GM04503 (cell line): ENCODE results near the gene SLC25A45.

Experiments
- DNase-seq: peaks from one replicate; pipeline ENCODE4 v3.0.0-alpha.2; 2012; ENCODE audit warnings: low read depth

Gene SLC25A45, protein sequence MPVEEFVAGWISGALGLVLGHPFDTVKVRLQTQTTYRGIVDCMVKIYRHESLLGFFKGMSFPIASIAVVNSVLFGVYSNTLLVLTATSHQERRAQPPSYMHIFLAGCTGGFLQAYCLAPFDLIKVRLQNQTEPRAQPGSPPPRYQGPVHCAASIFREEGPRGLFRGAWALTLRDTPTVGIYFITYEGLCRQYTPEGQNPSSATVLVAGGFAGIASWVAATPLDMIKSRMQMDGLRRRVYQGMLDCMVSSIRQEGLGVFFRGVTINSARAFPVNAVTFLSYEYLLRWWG

DNA sequence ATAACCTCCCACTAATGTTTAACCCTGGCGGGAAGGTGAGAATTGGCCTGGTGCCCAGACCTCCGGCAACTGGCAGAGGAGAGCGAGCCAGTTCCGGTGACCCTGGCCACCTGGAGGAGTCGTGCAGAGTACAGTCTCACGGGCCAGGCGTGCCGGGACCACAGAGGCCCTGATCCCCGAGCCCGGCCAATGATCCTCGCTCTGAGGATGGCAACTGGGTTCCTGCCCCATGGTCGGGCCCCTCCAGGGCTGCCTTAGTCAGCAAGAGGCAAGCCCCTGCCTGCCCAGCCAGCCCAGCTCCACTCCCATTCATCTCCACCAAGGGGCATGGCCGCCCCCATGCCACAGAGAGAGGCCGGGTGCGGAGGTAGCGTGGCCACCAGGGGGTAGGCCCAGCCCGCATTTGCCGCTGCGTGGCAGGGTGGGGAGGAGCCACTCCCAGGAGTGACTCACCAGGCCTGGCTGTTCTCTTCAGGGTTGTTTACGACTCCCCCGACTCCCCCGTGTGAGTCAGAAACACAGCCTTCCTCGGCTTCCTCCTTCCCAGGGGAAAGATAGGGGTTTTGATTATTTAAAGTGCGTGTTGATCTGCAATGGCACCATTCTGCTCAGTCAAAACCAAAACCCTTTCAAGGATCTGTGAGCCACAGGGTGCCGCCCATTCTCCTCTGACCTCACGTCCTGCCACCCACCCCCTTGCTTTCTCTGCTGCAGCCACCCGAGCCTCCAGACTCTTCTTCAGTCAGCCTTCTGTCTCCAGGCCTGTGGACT lies at the start of gene SLC25A45:
Gene SLC25A45 (minus strand): TSS at position 614 of the 771 bp plus-strand sequence. CDS start 695 bp downstream, outside the sequence.
- peak; percentile 99 for DNase-seq

- DNase-seq: peak; percentile 27
Observed at GRCh38 chr11:65431451-65432099, 49.1 kb upstream of the SLC25A45 start.

- DNase-seq: peak; percentile 41
Observed at GRCh38 chr11:65430406-65431217, 48.2 kb upstream of the SLC25A45 start.

- DNase-seq: peak; percentile 60
Observed at GRCh38 chr11:65429724-65430405, 47.4 kb upstream of the SLC25A45 start.

GRCh38 chr11:65429068-65429681 lies 46.7 kb upstream of the SLC25A45 start:
- peak; percentile 54 for DNase-seq

GRCh38 chr11:65428578-65429067 lies 46.2 kb upstream of the SLC25A45 start:
- DNase-seq: no peak

DNA sequence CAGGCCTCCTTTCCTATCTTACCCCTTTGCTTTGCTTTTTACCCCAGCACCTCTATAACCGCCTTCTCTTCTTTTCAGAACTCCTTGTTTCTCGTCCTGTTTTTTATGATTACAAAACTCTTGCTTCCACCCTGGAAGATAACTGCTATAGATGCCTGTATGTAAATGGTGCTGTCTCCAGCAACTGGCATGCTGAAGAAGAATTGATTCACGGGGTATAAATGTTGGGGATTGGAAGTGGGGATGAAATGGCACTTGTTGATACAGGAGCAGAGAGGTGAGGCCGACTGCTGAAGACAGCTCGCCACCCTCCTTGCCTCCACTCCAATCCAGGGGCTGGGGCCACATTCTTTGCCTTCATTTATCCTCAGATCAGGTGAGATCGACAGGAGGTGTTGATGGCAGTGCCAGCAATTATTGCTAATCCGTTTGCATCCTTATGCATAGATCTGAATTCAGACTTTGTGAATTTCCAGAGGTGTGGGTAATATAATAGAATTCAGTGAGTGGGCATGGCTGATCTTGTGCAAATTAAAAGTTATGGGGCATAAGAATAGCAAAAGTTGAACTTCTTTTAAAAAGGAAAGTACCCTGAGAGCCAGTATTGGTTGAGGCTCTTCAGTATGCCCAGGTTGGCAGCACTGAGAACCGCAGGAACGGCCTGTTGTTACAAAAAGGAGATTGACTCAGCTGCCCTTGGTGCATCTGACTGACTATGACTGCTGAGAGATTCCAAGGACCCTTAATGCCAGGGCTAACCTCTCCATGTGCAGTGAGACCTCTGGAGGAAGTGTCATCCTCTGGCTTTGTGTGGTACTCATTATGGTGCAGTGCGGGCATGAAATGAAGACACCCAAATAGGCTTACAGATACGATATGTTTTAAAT lies 45.5 kb upstream of the SLC25A45 start:
- peak; percentile 57 for DNase-seq

- DNase-seq: peak; percentile 44
Observed at GRCh38 chr11:65426839-65427690, 44.6 kb upstream of the SLC25A45 start.

DNA sequence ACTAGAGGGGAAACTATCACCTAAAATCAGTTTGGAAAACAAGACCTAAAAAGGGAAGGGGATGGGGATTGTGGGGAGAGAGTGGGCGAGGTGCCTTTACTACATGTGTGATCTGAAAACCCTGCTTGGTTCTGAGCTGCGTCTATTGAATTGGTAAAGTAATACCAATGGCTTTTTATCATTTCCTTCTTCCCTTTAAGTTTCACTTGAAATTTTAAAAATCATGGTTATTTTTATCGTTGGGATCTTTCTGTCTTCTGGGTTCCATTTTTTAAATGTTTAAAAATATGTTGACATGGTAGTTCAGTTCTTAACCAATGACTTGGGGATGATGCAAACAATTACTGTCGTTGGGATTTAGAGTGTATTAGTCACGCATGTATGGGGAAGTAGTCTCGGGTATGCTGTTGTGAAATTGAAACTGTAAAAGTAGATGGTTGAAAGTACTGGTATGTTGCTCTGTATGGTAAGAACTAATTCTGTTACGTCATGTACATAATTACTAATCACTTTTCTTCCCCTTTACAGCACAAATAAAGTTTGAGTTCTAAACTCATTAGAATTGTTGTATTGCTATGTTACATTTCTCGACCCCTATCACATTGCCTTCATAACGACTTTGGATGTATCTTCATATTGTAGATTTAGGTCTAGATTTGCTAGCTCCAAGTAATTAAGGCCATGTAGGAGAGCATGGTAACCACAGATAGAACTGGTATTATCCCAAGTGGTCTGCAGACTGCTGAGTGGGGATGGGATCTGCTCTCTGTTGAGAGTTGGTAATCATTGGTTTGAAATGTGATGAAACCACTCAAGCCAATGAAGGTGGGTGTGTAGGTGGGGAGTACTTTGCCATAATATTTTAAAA lies 43.8 kb upstream of the SLC25A45 start:
- DNase-seq: peak; percentile 43

GRCh38 chr11:65425105-65425970 lies 42.9 kb upstream of the SLC25A45 start:
- peak; percentile 27 for DNase-seq

GRCh38 chr11:65424205-65425104 lies 42.0 kb upstream of the SLC25A45 start:
- peak; percentile 16 for DNase-seq

DNA sequence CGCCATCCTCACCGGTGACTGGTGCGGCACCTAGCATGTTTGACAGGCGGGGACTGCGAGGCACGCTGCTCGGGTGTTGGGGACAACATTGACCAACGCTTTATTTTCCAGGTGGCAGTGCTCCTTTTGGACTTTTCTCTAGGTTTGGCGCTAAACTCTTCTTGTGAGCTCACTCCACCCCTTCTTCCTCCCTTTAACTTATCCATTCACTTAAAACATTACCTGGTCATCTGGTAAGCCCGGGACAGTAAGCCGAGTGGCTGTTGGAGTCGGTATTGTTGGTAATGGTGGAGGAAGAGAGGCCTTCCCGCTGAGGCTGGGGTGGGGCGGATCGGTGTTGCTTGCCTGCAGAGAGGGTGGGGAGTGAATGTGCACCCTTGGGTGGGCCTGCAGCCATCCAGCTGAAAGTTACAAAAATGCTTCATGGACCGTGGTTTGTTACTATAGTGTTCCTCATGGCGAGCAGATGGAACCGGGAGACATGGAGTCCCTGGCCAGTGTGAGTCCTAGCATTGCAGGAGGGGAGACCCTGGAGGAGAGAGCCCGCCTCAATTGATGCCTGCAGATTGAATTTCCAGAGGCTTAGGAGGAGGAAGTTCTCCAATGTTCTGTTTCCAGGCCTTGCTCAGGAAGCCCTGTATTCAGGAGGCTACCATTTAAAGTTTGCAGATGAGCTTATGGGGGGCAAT lies 41.2 kb upstream of the SLC25A45 start:
- no peak for DNase-seq

GRCh38 chr11:65422633-65423515 lies 40.4 kb upstream of the SLC25A45 start, which contains the start of gene NEAT1:
Gene NEAT1 (plus strand): TSS chr11:65422798.
- DNase-seq: peak; percentile 64
